NT2/D1 (cell line): ENCODE measurements around the gene LGALS7.
"Not testable (repeated sequence)": the region's sequence is repeated elsewhere in the genome, so short reads cannot be mapped to it uniquely, and the experiment has no call there.

Experiments
- SUZ12 ChIP-seq: IDR thresholded peaks from 2 replicates; pipeline ENCODE4 v1.6.1; 2011; ENCODE audit not compliant: insufficient read length, insufficient read depth; ENCODE audit errors: extremely low read depth
- ZNF274 ChIP-seq: IDR thresholded peaks from 2 replicates; pipeline ENCODE4 v1.6.1; 2011; ENCODE audit warnings: mild to moderate bottlenecking, low read depth, low read length

- not testable (repeated sequence) for TF ChIP-seq ZNF274, SUZ12
These were observed 12.4 kb downstream of the LGALS7 start for GRCh38 chr19:38760805-38761517.
